ENCODE results near the gene ZNF747. TPM values are rescaled to one million over a fixed set of nuclear protein-coding genes. Genes with fewer than 3 reads are reported as not detected.
"Not testable (repeated sequence)": the region's sequence is repeated elsewhere in the genome, so short reads cannot be mapped to it uniquely, and the experiment has no call there.

Gene ZNF747
- total RNA-seq, 1 experiment from 2014 or later: 13.3 TPM

DNA sequence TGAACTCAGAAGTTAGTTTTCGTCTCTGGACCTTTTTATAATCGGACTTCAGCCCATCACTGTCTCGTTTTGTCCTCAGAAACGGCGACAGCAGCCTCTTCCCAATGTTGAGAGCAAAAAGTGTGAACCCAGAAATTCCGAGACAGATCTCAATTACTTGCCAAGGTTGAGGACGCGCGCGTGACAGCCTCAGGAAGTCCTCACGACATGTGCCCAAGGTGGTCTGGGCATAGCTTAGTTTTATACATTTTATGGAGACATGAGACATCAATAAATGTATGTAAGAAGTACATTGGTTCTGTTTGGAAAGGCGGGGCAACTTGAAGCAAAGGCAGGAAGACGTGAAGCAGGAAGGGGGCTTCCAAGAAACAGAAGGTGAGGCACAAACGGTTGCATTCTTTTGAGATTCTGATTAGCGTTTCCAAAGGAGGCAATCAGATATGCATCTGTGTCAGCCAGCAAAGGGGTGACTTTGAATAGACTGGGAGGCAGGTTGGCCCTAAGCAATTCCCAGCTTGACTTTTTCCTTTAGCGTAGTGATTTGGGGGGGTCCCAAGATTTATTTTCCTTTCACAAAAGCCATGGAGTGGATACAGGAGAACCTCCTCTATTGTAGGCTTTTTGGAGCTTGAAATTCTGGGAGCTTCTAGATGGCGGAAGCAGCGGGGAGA, 583 bp upstream of the ZNF747 start:
- DNase-seq (ENCODE audit: low read depth): no peak

DNA sequence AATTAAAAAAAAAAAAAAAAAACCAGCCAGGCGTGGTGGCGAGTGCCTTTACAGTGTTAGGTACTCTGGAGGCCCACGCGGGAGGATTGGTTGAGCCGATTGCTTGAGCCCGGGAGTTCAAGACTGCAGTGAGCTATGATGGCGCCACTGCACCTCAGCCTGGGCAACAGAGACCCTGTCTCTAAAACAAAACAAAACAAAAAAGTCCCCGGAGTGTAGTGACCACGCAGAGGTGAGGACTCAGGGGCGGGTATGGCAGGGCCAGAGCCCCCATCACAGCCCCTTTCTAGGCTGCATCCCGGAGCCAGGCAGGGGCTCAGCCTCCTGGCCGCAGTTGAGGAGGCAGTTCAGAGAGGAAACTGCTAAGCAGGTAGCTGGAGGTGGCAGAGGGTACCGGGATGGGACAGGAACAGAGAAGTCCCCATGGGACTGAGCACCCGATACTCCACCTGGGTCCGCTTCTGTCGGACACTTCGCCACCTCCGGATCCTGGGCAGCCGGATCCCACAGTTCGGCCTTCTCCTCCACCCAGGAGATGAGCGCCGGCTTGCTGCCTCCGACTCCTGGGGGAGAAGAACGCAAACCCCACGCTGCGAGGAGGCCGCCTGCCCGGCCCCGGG, 800 bp downstream of the ZNF747 start:
- DNase-seq (ENCODE audit: low read depth): no peak

DNA sequence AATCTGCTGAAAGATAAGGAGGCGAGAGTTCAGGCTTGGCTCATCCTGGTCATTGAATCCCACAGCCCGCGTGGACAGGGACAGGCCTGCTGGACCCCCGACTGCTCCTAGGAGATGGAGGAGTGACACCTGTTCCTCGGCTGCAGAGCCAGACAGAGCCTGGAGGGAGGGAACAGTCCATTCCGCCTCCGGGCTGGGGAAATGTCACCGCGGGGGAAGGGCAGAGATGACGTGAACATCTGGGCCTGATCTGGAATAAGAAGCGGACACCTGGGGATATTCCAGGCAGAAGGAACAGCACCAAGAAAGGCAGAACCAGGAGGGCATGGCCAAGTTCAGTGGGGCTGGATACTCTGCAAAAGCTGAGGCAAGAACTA, 1.5 kb downstream of the ZNF747 start:
- DNase-seq (ENCODE audit: low read depth): no peak

DNA sequence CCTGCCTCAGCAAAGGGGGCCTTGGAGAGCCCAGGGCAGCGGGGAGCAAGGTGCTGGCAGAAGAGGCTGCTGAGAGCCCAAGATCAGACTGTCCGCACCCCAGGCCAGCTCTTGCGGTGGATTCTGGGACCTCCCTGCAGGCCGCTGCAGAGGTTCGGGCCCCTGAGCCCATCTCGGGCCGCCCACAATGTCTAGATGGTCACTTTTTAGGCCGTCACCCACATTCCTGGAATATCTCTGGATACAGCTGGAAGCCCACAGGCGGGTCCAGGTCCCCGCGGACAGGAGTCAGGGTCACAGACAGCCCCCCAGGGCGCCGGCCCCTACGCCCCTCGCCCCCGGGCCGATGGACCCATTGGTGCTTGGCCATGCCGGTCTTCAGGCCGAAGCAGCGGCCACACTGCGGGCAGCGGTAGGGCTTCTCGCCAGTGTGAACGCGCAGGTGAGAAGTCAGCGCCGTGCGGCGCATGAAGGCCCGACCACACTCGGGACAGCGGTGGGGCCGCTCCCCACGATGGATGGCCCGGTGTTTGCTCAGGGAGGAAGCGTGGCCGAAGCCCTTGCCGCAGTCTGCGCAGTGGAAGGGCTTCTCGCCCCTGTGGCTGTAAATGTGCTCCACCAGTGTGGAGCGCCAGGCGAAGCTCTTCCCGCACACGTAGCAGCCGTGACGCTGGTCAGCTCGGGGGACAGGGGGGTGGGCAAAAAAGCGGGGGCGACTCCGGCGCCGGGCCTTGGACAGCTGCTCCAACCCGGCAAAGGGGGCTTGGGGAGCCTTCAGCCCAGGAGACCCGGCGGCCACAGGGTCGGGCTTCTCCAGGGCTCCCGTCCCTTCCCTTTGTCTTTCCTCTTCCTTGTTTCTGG, 2.1 kb downstream of the ZNF747 start:
- no peak for DNase-seq (ENCODE audit: low read depth)

DNA sequence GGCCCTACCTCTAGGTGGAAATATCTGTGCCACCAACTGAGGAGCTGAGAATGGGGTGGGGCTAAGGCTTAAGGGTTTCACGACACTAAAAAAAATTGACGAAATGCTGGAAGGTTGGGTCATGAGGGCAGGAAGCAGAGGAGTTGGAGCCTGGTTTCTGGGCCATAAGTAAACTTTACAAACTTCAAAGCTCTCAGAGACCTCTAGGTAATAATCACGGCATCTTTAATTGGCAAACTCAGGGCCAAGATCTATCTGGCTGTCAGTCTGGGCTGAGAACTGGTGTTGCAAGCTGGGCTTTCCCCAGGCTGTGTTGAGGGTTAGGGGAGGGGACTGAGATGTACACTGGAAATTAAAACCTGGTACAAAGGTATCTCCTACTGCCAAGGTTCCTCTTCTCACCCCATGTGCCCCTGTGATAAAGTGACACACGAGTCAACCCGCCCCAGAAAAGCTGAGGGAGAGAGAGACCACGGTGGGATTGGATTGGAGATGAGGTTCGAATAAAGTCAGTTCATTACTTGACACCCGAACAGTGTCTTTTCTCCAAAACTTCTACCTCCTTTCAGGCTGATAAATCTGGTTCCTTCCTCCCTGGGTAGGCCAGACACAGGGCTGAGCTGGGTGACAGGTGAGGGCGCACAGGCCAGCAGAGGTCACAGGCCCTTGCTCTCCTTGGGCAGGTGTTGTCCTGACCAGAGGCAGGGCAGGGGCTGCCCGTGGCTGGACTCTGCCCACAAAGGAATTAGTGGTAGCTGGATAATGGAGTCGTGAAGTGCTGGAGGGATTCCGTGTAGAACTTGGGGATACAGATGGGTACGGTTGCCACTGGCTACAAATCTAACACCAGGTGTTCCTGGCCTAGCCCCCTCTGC, 4.3 kb downstream of the ZNF747 start:
- DNase-seq (ENCODE audit: low read depth): no peak

DNA sequence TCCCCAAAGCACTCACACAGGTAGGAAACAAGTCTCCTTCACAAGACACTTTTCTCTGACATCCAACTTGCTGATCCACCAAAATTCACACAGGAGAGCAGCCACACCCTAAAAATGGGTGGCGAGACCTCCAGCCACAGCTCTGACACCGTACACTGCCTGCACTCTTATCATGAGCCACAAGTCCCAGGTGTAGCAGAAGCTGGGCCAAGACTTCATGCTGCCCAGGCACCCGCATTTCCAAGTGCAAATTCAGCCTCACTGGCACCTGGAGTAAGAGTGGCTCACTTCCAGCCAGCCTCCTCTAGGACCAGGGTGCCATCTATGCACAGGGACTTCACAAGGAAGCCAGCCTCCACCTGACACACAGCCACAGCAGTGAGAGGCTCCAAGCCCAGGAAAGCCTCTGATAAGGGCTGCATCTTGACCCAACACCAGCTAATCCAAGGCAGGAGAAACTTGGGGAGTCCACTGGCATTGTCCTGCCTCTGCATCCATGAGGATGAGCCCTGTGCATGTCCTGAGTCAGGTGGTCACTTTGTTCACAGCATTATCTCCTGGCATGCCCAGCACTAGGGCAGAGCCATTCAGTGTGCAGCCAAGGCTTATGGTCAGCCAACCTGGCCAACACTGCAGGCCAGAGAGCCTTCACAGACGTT, 5.7 kb downstream of the ZNF747 start:
- no peak for DNase-seq (ENCODE audit: low read depth)

DNA sequence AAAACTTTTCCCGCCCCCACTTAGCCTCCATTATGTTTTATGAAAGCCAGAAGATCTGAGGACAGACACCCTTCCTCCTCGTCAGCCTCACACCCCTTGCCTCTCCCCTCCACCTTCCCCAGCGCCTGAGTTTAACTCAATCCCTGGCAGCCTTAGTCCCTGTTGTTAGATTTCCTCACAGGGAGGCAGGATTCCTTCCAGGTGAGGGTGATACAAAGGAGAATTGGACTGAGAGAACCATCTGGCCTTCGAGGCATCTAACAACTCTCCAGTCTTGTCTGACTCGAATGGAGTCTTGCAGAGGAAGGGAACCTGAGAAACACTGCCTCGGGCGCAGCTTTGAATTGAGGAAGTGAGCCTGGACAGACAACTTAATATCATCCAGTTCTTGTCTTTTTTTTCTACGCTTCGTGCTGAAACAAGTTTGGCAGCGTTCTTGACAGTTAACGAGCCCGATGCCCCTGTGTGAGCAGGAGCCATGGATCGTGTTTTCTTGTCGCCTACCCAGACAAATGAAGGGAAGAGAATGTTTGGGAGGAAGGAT, 7.0 kb downstream of the ZNF747 start:
- DNase-seq (ENCODE audit: low read depth): no peak

DNA sequence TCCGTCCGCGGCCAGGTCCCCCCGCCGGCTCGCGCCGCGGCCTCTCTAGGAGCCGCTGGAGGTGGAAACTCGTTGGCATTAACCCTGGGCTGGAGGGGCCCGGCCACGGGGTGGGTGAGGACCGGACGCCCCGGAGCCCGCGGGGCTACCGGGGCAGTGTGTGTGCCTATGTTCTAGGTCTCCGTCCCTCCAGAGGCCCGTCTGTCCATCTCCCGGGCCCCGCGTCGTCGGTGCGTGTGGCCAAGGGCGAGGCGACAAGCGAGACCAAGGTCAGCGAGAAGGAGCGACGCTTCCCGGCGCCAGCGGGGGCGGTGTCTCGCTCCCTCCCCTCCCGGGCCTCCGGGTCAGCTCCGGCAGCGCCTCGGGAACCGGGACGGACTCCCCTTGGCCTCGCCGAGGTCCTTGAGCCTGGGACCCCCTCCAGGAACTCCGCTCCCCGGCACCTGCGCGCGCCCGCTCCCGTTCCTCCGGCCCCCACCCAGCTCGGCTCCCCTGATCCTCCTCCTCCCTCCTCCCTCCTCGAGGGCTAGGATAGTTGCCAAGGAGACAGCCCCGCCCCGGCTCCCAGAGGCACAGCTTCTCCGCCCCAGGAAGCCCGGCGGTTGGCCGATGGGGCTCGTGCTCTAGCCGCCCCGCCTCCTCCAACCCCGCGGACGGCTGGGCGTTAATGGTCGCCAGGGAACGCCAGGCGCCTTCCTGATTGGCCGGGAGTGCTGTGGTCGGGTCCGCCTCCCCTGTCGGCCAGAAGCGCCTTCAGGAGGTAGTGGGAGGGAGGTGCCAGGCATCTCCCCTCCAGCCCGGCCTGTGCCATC, 7.6 kb downstream of the ZNF747 start:
- peak; percentile 96 for DNase-seq (ENCODE audit: low read depth)

DNA sequence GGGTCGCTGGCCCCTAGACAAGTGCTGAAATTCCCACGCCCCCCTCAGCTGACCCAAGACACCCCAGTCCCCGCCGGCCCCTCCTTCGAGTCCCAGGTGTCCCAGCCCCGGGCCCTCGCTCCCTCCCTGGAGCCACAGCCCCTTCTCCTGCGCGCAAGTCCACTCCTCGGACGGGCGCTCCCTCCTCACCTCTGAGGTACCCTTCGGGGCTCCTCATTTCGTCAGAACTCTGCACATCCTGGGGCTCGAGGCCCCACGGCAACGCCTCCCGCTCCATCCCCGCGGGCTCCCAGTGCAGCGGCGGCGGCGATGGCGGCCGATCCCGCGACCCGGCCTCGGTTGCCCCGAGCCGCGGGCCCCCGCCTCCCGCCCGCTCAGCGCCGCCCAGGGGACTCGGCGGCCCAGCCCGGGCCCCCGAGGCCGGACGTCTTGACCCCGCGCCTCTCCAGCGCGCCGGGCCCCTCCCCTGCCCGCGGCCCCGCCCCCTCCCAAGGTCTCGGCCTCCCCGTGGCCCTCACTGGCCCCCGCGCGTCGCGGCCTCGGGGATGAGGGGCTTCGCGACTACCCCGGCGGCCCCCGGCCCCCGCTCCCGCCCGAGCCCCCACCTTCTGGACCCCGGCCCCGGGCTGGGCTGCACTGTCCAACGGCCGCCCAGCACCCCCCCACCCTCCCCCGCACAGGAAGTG, 8.4 kb downstream of the ZNF747 start, which contains the start of gene ZNF768:
ZNF768 (minus strand) TSS at position 430 of the 686 bp plus-strand sequence; CDS start at position 277, 153 bp downstream.
- no peak for DNase-seq (ENCODE audit: low read depth)

DNA sequence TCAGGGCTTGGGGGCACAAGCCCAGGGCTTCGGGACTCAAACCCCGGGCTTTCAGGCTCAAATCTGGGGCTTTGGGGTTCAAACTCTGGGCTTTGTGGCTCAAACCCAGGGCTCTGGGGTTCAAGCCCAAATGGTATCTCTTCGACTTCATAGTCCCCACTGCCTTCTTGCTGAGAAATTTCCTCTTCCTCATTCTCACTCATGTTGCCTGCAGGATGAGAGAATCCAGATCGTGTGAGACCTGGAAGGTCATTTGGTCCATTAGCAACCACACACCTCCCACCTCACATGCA, 8.9 kb downstream of the ZNF747 start:
- DNase-seq (ENCODE audit: low read depth): no peak

DNA sequence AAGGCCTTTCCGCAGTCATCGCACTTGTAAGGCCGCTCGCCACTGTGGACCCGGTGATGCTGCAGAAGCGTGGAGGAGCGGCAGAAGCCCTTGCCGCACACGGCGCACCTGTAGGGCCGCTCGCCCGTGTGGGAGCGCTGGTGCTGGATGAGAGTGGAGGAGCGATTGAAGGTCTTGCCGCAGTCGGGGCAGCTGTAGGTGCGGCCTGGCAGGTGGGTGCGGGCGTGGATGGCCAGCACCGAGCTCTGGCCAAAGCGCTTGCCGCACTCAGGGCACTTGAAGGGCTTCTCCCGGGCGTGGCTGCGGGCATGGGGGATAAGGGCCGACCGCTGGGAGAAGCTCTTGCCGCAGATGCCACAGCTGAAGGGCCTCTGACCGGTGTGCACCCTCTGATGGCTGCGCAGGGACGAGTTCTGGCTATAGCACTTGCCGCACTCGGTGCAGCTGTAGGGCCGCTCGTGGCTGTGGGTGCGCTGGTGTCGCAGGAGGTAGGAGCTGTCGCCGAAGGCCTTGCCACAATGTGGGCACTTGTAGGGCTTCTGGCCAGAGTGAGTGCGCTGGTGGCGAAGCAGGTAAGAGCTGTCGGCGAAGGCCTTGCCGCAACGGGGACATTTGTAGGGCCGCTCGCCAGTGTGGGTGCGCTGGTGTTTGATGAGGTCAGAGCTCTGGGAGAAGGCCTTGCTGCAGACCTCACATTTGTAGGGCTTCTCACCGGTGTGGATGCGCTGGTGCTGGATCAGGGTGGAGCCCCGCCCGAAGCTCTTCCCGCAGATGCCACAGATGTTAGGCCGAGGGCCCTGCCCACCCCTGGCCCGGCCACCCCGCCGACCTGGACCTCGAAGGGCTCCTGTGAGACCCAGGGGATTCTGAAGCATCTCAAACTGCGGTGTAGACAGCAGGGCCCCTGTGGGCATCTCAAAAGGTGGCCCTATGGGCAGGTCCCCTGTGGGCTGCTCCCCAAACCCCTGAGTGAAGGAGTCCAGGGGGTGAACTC, 9.8 kb downstream of the ZNF747 start:
- no peak for DNase-seq (ENCODE audit: low read depth)

DNA sequence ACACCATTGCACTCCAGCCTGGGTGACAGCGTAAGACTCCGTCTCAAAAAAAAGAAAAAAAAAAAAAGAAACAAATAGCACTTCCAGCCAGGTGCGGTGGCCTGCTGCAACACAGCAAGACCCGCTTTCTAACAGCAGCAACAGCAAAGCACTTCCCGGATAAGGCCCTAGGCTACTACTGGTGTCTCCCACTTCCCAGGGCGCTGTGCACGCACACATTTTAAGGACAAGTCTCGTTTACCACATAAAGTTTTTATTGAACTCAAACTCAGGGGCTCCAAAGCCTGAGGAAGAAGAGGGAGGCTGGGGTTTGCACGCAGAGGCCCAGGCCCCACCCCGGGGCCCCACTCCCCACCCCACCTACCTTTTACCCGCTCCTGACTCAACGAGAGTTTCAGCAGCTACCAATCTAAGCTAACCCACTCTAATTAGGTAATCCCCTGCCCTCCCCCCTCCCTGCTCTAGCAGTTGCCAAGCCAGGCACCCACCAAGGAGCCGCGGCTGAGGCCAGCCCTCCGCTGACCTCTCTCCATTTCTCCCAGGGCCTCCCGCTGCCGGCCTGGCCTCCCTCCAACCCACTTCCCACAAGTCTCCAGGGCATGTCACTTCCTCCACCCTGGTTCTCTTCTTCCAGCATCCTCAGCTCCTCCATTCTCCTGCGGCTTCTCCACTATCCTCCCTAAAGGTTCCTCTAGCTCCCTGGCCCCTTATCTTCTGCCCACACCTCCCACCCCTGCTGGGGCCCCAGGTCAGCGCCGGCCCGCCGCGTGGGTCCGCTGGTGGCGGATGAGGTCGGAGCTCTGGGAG, 10.7 kb downstream of the ZNF747 start:
- no peak for DNase-seq (ENCODE audit: low read depth)

DNA sequence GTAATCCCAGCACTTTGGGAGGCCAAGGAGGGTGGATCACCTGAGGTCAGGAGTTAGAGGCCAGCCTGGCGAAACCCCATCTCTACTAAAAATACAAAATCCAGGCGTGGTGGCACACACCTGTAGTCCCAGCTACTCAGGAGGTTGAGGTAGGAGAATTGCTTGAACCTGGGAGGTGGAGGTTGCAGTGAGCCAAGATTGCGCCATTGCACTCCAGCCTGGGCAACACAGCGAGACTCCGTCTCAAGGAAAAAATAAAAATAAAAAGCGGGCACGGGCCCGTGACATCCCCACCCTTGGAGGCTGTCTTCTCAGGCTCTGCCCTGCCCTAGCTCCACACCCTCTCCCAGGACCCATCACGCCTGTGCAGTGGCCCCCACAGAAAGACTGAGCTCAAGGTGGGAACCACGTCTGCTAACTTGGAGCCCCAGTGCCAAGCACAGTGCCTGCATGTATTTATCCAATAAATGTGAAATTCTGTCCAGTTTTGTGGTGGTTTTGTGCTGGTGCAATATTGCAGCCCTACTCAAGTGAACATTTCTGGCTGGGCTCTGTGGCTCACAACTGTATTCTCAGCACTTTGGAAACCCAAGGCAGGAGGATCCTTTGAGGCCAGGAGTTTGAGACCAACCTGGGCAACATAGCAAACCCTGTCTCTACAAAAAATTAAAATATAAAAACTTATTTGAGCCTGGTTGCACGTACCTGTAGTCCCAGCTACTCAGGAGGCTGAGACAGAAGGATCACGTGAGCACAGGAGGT, 11.8 kb downstream of the ZNF747 start:
- not testable (repeated sequence) for DNase-seq (ENCODE audit: low read depth)

DNA sequence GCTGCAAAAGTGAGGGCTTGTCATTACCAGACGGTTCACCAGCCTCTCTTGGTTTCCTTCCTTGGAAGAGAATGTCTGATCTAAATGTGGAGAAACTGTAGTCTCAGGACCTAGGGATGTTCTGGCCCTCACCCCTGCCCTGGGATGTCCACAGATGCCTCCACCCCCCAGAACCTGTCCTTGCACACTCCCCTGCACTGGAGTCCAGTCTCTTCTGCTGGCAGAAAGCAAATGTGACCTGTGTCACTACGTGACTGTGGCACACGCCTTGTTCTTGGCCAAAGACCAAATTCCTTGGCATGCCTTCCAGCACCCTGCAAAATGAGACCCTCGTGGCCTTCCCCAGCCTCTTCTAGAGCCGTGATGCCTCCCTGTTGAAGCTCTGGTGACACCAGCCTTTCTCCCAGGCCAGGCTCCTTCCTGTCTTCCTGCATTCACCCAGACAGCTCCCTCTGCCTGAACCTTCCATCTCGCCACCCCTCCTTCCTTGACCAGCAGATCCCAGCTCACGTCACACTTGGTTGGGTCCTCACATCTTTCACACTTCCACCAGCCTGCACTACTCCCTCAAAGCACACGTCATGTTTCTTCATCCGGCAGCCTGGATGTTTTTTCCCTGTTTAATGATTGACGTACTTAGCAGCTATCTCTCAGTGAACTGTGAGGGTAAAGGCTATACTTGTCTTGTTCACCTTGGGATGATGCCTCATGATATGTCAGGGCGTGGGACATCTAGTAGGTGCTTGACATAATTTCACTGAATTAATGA, 12.6 kb downstream of the ZNF747 start:
- no peak for DNase-seq (ENCODE audit: low read depth)

DNA sequence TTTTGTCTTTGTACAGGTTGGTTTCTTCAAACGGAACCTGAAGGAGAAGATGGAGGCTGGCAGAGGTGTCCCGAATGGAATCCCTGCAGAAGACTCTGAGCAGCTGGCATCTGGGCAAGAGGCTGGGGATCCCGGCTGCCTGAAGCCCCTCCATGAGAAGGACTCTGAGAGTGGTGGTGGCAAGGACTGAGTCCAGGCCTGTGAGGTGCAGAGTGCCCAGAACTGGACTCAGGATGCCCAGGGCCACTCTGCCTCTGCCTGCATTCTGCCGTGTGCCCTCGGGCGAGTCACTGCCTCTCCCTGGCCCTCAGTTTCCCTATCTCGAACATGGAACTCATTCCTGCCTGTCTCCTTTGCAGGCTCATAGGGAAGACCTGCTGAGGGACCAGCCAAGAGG, 13.2 kb downstream of the ZNF747 start:
- no peak for DNase-seq (ENCODE audit: low read depth)

Measured in LHCN-M2 (cell line).